Right lobe of liver (tissue), 4 donors: Measurements from ENCODE around the gene TACO1.

Experiments used
- POLR2A ChIP-seq: fragments of 450-650 bp; IDR thresholded peaks from one replicate; pipeline ENCODE4 v1.6.1; 2017; ENCODE audit warnings: antibody characterized with exemption, mild to moderate bottlenecking
- TF ChIP-seq, protein P1 (sequence below), 4 donors: fragments of 200-600 bp in 3 of 4; fragments of 450-650 bp in 1 of 4; IDR thresholded peaks; one replicate each; pipeline versions ENCODE4 v1.5.1 to v1.8.0; 2016 to 2022; ENCODE audit warnings: antibody characterized with exemption in 4 of 4, mild to moderate bottlenecking in 2 of 4
- donor health status: DM: no; HTN: no; CAD: no.
- donor health status: DM: no; HTN: no; CAD: no.
- donor health status: DM: no; HTN: yes; CAD: no.

DNA sequence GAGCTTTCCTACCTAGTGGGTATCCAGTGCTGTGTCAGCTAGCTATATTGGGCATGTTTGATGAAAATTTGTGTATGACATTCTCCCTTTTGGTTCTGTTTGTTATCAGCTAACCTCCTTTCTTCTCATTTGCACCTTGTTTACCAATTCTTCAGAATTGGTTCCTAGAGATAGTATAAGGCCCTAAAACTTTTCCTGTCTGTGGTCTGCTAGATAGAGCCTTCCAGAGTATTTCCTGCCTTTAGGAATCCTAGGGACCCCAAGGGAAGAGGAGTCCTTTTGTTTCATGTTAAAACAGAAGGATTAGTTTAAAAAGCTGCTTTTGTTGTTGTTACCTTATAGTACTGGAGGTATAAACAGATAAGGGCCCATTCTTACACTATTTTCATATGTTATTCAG lies 33.0 kb downstream of the TACO1 start:
- TF ChIP-seq, protein P1, sequence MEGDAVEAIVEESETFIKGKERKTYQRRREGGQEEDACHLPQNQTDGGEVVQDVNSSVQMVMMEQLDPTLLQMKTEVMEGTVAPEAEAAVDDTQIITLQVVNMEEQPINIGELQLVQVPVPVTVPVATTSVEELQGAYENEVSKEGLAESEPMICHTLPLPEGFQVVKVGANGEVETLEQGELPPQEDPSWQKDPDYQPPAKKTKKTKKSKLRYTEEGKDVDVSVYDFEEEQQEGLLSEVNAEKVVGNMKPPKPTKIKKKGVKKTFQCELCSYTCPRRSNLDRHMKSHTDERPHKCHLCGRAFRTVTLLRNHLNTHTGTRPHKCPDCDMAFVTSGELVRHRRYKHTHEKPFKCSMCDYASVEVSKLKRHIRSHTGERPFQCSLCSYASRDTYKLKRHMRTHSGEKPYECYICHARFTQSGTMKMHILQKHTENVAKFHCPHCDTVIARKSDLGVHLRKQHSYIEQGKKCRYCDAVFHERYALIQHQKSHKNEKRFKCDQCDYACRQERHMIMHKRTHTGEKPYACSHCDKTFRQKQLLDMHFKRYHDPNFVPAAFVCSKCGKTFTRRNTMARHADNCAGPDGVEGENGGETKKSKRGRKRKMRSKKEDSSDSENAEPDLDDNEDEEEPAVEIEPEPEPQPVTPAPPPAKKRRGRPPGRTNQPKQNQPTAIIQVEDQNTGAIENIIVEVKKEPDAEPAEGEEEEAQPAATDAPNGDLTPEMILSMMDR (IDR thresholded peaks at IDR 0.05), result no peak
- TF ChIP-seq POLR2A, result no peak
